GM10248 (cell line): ENCODE data around the gene NLRP3.

Experiments used
- CTCF ChIA-PET: fragments of 300-600 bp; sonication (Branson Sonifier 250); formaldehyde crosslinking; extraction: SDS; loops from one replicate; lab custom pipeline; 2021; ENCODE audit warnings: antibody characterized with exemption; lab: Yijun Ruan, JAX
- POLR2A ChIA-PET: fragments of 350-650 bp; sonication (Branson Sonifier 250); formaldehyde crosslinking; extraction: SDS; loops from one replicate; lab custom pipeline; 2020; ENCODE audit warnings: antibody characterized with exemption; lab: Yijun Ruan, JAX
- DNase-seq: peaks from one replicate; pipeline ENCODE4 v3.0.0; 2012; ENCODE audit errors: extremely low spot score
- TF ChIP-seq, protein P1 (sequence below): IDR thresholded peaks from 2 replicates; pipeline ENCODE4 v1.5.1; 2012; ENCODE audit warnings: mild to moderate bottlenecking, low read depth; ENCODE audit errors: extremely low read depth, missing control alignments, control extremely low read depth

Gene NLRP3

DNA sequence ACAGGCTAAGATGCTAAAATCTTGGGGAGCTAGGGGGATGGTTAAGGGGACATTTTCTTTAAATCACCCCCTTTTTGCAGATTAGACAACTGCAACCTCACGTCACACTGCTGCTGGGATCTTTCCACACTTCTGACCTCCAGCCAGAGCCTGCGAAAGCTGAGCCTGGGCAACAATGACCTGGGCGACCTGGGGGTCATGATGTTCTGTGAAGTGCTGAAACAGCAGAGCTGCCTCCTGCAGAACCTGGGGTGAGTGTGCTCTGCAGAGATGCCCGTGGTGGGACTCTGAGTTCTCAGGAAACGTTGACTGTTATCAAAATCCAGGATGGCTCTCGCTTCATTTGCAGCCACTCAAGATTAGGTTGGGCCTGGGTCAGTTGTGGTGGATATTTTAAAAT lies 28.6 kb downstream of the NLRP3 start:
- CTCF ChIA-PET: interaction anchor here (1.0 kb wide), 1 partner anchor 18 kb away, joined by 4 read pairs; no protein-coding TSS in a partner anchor
- POLR2A ChIA-PET: interaction anchor here (1.0 kb wide), 1 partner anchor 52 kb away, joined by 3 read pairs; no protein-coding TSS in a partner anchor
- no peak for DNase-seq
- TF ChIP-seq, protein P1, sequence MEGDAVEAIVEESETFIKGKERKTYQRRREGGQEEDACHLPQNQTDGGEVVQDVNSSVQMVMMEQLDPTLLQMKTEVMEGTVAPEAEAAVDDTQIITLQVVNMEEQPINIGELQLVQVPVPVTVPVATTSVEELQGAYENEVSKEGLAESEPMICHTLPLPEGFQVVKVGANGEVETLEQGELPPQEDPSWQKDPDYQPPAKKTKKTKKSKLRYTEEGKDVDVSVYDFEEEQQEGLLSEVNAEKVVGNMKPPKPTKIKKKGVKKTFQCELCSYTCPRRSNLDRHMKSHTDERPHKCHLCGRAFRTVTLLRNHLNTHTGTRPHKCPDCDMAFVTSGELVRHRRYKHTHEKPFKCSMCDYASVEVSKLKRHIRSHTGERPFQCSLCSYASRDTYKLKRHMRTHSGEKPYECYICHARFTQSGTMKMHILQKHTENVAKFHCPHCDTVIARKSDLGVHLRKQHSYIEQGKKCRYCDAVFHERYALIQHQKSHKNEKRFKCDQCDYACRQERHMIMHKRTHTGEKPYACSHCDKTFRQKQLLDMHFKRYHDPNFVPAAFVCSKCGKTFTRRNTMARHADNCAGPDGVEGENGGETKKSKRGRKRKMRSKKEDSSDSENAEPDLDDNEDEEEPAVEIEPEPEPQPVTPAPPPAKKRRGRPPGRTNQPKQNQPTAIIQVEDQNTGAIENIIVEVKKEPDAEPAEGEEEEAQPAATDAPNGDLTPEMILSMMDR: no peak

DNA sequence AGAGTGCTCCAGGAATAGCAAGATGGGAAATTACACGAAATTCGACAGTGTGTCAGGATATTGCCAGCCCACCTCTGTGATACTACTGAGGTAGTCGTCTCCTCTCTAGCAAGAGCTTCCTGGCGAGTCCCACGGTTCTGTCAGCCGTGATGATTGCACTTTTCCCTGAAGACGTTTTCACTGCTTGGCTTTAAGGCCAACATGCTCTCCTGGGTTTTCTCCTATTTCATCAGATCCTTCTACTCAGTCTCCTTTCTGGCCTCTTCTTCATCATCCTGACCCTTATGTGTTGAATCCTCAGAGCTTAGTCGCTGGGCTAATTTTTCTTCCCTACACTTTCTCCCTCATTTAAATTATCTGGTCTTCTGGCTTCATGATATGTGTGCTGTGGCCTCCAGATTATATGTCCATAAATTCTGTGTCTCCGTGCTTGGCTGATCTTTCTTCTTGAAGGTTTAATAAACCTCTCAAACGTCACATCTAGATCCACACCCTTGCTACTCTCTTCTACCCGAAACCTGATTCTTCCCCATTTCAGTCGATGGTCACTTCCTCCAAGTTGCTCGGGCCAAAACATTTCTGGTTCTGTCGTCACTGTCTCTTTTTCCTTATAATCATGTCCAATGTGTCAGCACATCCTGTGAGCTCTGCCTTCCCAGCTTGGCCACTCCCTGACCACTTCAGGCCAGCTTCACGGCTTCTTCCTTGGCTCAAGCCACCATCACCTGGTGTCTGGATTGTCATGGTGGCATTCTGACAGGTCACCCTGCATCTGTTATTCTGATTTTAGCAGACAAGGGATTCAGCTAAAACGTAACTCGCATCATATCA lies 29.8 kb downstream of the NLRP3 start:
- ChIA-PET CTCF (no interaction called here), POLR2A (no interaction called here)
- TF ChIP-seq, protein P1: no peak

DNA sequence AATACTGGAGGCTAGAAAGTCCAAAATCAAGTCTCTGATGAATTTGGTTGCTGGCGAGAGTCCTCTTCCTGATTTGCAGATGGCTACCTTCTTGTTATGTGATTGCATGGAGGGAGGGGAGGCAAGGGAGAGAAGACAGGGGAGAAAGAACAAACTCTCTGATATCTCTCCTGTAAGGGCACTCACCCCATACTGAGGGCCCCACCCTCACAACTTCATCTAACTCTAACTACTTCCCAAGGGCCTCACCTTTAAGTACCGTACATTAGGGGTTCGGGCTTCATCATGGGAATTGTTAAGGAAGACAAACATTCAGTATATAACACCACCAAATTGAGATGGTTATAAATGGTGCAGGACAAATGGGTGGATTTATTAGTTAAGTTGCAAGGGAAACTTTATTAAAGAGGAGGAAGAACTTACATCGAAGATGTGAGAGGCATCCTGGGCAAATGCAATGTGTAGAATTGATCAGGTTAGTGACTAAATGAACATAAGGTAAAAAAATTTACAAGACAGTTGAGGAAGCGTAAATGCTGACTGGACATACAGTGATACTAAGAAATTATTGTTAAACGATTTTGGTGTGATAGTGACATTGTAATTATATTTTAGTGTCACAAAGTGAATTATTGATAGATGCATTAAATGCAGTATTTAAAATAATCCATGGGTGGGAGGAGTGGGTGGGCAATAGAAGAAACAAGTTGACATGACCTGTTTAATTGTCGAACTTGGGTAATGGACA lies 31.4 kb downstream of the NLRP3 start:
- TF ChIP-seq, protein P1: no peak
- CTCF ChIA-PET: no interaction called here
- DNase-seq: no peak
- POLR2A ChIA-PET: no interaction called here

More for the DNA sequence above, 29.8 kb downstream of the NLRP3 start:
- no peak for DNase-seq

DNA sequence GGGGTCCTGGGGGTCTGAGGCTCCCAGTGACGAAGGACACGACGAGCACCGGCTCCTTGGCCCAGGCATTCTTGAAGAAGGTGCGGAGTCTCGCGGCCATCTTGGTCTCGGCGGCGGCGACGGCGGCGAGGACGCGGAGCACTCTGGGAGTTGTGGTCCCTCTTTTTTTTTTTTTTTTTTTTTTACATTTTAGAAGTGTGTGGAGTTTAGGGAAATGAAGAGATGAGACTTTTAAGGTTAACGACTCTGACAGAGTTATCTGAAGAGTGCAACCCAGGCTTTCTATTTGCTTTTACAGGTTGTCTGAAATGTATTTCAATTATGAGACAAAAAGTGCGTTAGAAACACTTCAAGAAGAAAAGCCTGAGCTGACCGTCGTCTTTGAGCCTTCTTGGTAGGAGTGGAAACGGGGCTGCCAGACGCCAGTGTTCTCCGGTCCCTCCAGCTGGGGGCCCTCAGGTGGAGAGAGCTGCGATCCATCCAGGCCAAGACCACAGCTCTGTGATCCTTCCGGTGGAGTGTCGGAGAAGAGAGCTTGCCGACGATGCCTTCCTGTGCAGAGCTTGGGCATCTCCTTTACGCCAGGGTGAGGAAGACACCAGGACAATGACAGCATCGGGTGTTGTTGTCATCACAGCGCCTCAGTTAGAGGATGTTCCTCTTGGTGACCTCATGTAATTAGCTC lies 32.3 kb downstream of the NLRP3 start:
- TF ChIP-seq, protein P1: no peak
- POLR2A ChIA-PET: no interaction called here
- CTCF ChIA-PET: interaction anchor here (1.0 to 1.4 kb wide), 2 partner anchors 10 to 54 kb away, joined by 3 to 4 read pairs; partner anchors contain the start of gene OR2B11
- DNase-seq: no peak

DNA sequence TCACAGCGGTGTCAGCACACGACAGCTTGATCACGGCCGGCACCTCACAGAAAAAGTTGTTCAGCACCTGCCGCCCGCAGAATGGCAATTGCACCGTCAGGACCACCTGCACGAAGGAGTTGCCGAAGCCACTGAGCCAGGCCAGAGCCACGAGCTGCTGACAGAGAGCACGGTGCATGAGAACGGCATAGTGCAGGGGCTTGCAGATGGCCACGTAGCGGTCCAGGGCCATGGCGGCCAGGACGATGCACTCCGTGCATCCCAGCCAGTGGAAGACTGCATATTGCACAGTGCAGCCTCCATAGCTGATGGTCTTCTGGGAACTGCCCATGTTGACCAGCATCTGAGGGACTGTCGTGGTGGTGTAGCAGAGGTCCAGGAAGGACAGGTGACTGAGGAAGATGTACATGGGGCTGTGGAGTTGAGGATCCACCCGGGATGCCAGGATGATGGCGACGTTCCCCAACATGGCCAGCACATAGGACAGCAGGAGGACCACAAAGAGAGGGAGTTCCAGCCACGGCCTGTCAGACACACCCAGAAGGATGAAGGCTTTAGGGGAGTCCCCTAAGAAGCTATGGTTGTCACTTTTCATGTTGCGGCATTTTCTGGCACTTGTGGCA lies 35.5 kb downstream of the NLRP3 start:
- DNase-seq: no peak
- POLR2A ChIA-PET: no interaction called here
- TF ChIP-seq, protein P1: no peak
- CTCF ChIA-PET: interaction anchor here (0.6 kb wide), 1 partner anchor 35 kb away, joined by 3 read pairs; no protein-coding TSS in a partner anchor

DNA sequence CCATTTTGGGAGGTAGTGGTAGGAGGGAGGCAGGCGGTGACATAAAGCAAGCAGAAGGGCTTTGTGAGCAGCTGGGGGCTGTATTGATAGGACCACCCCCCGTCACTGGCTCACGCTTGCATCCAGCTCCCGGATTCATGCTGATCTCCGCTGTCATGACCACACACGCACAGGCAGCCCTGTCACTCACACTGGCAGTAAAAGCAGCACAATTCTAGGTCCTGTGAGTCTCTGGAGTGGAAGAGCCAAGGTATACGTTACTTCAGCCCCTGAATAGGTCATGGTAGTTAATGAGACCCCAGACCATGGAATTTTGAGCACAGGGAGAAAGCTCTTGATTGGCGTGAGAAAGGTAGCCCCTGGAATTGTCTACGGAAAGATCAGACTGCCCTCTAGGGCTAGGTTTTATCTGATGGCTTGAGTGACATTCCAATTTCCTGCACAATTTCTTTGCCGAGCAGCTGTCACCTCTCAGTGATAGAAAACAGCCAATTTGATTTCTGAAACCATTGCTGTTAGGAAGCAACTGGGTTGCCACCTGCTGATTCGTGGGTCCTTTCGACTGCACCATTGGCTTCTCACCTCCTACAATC lies 36.6 kb downstream of the NLRP3 start:
- CTCF ChIA-PET: interaction anchor here (0.6 kb wide), 1 partner anchor 34 kb away, joined by 3 read pairs; no protein-coding TSS in a partner anchor
- TF ChIP-seq, protein P1: no peak
- POLR2A ChIA-PET: no interaction called here
- no peak for DNase-seq
